GM12865 (cell line): ENCODE measurements around the gene FOXP1.

ENCODE experiments used
- DNase-seq: peaks from one replicate; pipeline ENCODE4 v3.0.0; 2010; ENCODE audit warnings: low read depth
- H3K4me3 ChIP-seq: 2 replicates; pipeline ENCODE4 v1.5.1; 2011; ENCODE audit warnings: mild to moderate bottlenecking, low read depth, low read length, control low read depth
- TF ChIP-seq, protein P1 (sequence below): IDR thresholded peaks from 2 replicates; pipeline ENCODE4 v1.5.1; 2011; ENCODE audit warnings: low read length, control low read depth, low read depth, inconsistent platforms; ENCODE audit not compliant: insufficient read depth; ENCODE audit errors: missing control alignments

FOXP1 gene

DNA sequence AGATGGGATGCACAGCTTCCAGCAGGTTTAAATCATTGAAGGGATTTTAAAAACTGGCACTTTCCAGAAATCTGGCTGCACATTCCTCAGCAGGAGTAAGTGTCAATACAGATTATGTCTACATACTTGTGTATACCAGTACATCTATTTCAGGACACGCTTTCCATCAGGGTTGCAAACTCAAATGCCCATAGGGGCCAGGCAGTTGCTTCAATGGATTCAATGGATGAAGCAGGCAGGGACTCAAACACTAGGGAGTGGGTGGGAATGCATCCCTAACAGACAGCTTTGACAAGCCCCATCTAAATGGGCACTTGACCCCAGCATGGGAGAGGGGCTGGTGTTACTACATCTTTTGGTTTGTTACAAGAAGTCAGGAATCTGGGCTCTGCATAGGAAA is 136.8 kb downstream of the FOXP1 start:
- H3K4me3 ChIP-seq: no peak overlapping the region
- no peak for DNase-seq
- TF ChIP-seq, protein P1, sequence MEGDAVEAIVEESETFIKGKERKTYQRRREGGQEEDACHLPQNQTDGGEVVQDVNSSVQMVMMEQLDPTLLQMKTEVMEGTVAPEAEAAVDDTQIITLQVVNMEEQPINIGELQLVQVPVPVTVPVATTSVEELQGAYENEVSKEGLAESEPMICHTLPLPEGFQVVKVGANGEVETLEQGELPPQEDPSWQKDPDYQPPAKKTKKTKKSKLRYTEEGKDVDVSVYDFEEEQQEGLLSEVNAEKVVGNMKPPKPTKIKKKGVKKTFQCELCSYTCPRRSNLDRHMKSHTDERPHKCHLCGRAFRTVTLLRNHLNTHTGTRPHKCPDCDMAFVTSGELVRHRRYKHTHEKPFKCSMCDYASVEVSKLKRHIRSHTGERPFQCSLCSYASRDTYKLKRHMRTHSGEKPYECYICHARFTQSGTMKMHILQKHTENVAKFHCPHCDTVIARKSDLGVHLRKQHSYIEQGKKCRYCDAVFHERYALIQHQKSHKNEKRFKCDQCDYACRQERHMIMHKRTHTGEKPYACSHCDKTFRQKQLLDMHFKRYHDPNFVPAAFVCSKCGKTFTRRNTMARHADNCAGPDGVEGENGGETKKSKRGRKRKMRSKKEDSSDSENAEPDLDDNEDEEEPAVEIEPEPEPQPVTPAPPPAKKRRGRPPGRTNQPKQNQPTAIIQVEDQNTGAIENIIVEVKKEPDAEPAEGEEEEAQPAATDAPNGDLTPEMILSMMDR: no peak

GRCh38 chr3:71446260-71446659 is 137.3 kb downstream of the FOXP1 start:
- H3K4me3 ChIP-seq: no peak overlapping the region
- no peak for DNase-seq
- TF ChIP-seq, protein P1: no peak

- H3K4me3 ChIP-seq: no peak overlapping the region
- TF ChIP-seq, protein P1: no peak
- no peak for DNase-seq
Measured at GRCh38 chr3:71444861-71445259, 138.7 kb downstream of the FOXP1 start.

DNA sequence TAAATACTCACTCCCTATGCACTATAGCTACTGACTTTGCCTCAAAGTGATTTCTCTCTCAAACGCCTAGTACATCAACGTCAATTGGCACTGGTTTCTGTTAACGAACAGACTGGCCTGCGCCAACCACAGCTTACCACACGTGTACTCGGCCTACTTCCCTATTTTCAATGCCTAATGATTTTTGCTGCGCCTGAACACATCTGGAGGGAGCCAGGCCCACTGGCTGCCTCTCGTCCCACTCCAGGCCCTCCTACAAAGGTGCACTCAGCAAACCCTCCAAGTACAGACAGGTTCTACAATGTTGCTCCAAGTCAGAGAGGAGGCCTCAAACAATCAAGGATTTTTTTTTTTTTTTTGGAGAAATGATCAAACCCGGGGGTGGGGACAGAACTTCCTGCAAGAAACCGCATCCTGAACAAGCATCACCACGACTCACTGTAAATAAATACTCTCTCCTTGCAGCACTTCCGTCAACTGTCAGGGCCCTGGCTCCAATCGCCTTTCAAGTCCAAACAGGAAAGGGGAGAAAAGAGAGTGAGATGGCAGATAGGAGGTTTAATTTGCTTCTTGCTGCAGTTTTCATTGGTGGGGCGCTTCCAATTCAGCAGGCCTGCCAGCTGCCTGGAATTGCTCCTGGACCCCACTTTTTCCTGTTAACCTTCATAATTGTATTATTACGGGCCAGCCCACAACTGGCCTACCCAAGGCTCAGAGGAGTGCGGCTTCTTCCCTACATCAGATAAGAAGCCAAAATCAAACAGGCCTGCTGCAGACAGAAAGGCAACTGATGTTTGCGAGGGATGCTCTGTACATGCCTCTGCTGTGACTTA is 139.3 kb downstream of the FOXP1 start:
- peak; percentile 77 for DNase-seq
- TF ChIP-seq, protein P1: no peak
- no peak overlapping the region for H3K4me3 ChIP-seq

GRCh38 chr3:71443332-71443731 is 140.2 kb downstream of the FOXP1 start:
- no peak for DNase-seq
- TF ChIP-seq, protein P1: no peak
- no peak overlapping the region for H3K4me3 ChIP-seq

GRCh38 chr3:71442652-71443042 is 140.9 kb downstream of the FOXP1 start:
- TF ChIP-seq, protein P1: no peak
- no peak overlapping the region for H3K4me3 ChIP-seq

GRCh38 chr3:71441925-71442651 is 141.4 kb downstream of the FOXP1 start:
- TF ChIP-seq, protein P1: no peak
- no peak for DNase-seq
- H3K4me3 ChIP-seq: no peak overlapping the region

More at GRCh38 chr3:71442652-71443042, 140.9 kb downstream of the FOXP1 start:
- DNase-seq: no peak
